MM.1S (cell line): Measurements from ENCODE around the gene AKAP6.

ENCODE experiments used
- EZH2 ChIP-seq: fragments of 300-600 bp; sonication (generic); optimal IDR thresholded peaks from 2 replicates; pipeline ENCODE3; 2017; ENCODE audit warnings: low read depth, mild to moderate bottlenecking, antibody characterized with exemption, low read length, mixed read lengths
- EZH2phosphoT487 ChIP-seq: fragments of 300-600 bp; sonication (generic); IDR thresholded peaks from 2 replicates; pipeline ENCODE4 v1.6.1; 2018; ENCODE audit warnings: antibody characterized with exemption, low read length
- TF ChIP-seq, protein P1 (sequence below): fragments of 300-600 bp; sonication (generic); IDR thresholded peaks from 2 replicates; pipeline ENCODE4 v1.5.1; 2016; ENCODE audit warnings: antibody characterized with exemption, low read length, mixed read lengths

DNA sequence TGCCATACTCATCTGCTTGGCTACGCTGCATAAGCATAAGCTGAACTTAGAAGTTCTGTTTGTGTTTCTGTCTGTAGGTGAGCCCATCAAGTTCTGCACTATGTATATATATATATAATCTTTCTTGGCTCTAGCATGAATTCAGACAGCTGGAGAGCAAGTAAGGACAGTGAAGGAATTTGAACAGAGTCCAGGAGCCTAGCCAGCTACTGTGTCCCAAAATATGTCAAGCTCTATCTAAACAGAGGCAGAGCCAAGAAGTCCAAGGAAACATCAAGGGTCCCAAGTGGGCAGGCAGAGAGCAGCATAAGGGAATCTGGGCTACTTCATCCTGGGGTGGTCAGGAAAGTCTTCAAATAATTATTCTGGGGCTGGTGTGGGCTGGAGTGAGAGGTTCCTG is 491.1 kb downstream of the AKAP6 start:
- TF ChIP-seq EZH2phosphoT487 (no peak), EZH2 (no peak)
- TF ChIP-seq, protein P1, sequence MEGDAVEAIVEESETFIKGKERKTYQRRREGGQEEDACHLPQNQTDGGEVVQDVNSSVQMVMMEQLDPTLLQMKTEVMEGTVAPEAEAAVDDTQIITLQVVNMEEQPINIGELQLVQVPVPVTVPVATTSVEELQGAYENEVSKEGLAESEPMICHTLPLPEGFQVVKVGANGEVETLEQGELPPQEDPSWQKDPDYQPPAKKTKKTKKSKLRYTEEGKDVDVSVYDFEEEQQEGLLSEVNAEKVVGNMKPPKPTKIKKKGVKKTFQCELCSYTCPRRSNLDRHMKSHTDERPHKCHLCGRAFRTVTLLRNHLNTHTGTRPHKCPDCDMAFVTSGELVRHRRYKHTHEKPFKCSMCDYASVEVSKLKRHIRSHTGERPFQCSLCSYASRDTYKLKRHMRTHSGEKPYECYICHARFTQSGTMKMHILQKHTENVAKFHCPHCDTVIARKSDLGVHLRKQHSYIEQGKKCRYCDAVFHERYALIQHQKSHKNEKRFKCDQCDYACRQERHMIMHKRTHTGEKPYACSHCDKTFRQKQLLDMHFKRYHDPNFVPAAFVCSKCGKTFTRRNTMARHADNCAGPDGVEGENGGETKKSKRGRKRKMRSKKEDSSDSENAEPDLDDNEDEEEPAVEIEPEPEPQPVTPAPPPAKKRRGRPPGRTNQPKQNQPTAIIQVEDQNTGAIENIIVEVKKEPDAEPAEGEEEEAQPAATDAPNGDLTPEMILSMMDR = no peak
